CD4-positive, alpha-beta T cell (primary cell): ENCODE data around the gene PCSK4. TPM values are rescaled to one million over a fixed set of nuclear protein-coding genes. Genes with fewer than 3 reads are reported as not detected.

Experiments
- ATAC-seq: fragments of 200-7000 bp; cut with Tn5 transposase; one replicate; pipeline ENCODE4 v1.10.0; 2022; ENCODE audit warnings: mild to moderate bottlenecking; ENCODE audit not compliant: poor library complexity
- CTCF ChIA-PET: fragments of 350-600 bp; sonication (Branson Sonifier 250); formaldehyde crosslinking; loops from one replicate; lab custom pipeline; 2021; ENCODE audit warnings: antibody characterized with exemption, inconsistent platforms; lab: Charles Lee
- POLR2A ChIA-PET: fragments of 350-600 bp; sonication (Branson Sonifier 250); formaldehyde crosslinking; loops from one replicate; lab custom pipeline; 2021; ENCODE audit warnings: antibody characterized with exemption, inconsistent platforms; lab: Charles Lee
- DNase-seq, 14 experiments: peaks; one replicate each; pipeline ENCODE4 v3.0.0-alpha.2; 2013 to 2020; ENCODE audit warnings: mixed read lengths in 2 of 14
- H3K27ac ChIP-seq, 2 donors: one replicate each; pipeline versions ENCODE4 v1.5.1 to v1.7.0; 2013; ENCODE audit warnings: low read length in 2 of 2, low read depth in 1 of 2, mild to moderate bottlenecking in 1 of 2
- H3K27me3 ChIP-seq, 2 experiments: 1 replicate in 1 of 2; 2 replicates in 1 of 2; pipeline versions ENCODE4 v1.6.1 to v1.7.0; 2013; ENCODE audit warnings: low read length in 2 of 2, control low read depth in 1 of 2, mild to moderate bottlenecking in 1 of 2, moderate library complexity in 1 of 2; ENCODE audit not compliant: insufficient read depth in 2 of 2, control insufficient read depth in 1 of 2
- H3K36me3 ChIP-seq: one replicate; pipeline ENCODE4 v1.6.1; 2013; ENCODE audit warnings: low read length, control low read depth; ENCODE audit not compliant: insufficient read depth
- H3K4me1 ChIP-seq: one replicate; pipeline ENCODE4 v1.6.1; 2013; ENCODE audit warnings: low read length, control low read depth; ENCODE audit not compliant: insufficient read depth
- H3K4me3 ChIP-seq: one replicate; pipeline ENCODE4 v1.5.1; 2013; ENCODE audit warnings: mild to moderate bottlenecking, low read length, moderate library complexity
- H3K9me3 ChIP-seq, 2 experiments: 1 replicate in 1 of 2; 2 replicates in 1 of 2; pipeline versions ENCODE4 v1.6.1 to v1.7.0; 2013; ENCODE audit warnings: low read length in 2 of 2, mild to moderate bottlenecking in 2 of 2, control low read depth in 1 of 2, moderate library complexity in 1 of 2; ENCODE audit not compliant: control insufficient read depth in 1 of 2, insufficient read depth in 1 of 2
- H3K27ac Mint-ChIP-seq: one replicate; pipeline ENCODE4 v1.8.0; 2020; ENCODE audit warnings: mixed read lengths
- H3K27me3 Mint-ChIP-seq: one replicate; pipeline ENCODE4 v1.8.0; 2021; ENCODE audit warnings: mixed read lengths
- H3K36me3 Mint-ChIP-seq: one replicate; pipeline ENCODE4 v1.8.0; 2021; ENCODE audit warnings: low read depth, mixed read lengths
- H3K4me1 Mint-ChIP-seq: one replicate; pipeline ENCODE4 v1.8.0; 2021; ENCODE audit warnings: low read depth, mixed read lengths
- H3K4me3 Mint-ChIP-seq: one replicate; pipeline ENCODE4 v1.8.0; 2020; ENCODE audit warnings: mild to moderate bottlenecking, mixed read lengths
- H3K9me3 Mint-ChIP-seq: one replicate; pipeline ENCODE4 v1.8.0; 2020; ENCODE audit warnings: mixed read lengths
- CTCF ChIP-seq: fragments of 200-600 bp; IDR thresholded peaks from one replicate; pipeline ENCODE4 v1.8.0; 2022; ENCODE audit warnings: antibody characterized with exemption, mild to moderate bottlenecking
- intact Hi-C, 2 experiments: fragments of 100-400 bp; cut with DNase I in 1 of 2; cut with micrococcal nuclease in 1 of 2; formaldehyde crosslinking; loops; one replicate each; pipeline versions ENCODE4 v1.15.1 to v1.9.0; 2023 to 2025; cut with DNase I, micrococcal nuclease
- total RNA-seq, 174 experiments: library from RNA in 2 of 174; stranded (reverse) in 2 of 174; gene quantifications; one replicate each; pipeline ENCODE4 v1.2.3 and lab custom pipeline; 2021 to 2026

Gene PCSK4
- total RNA-seq, 2 experiments from 2014 or later, result 4.2 to 5.2 TPM

- Mint-ChIP-seq H3K27ac (peak overlapping the region; percentile 20), H3K36me3 (peaks cover 36% of the 10 kb centered on the region), H3K9me3 (no peaks in the 10 kb centered on the region), H3K4me1 (no peaks in the 10 kb centered on the region), H3K27me3 (no peaks in the 10 kb centered on the region), H3K4me3 (no peak overlapping the region)
- ChIA-PET POLR2A (no interaction called here), CTCF (no interaction called here)
- DNase-seq (no peak), ATAC-seq (no peak)
- Histone ChIP-seq H3K27ac (no peak overlapping the region), H3K4me3 (no peak overlapping the region), H3K27me3 (no peaks in the 10 kb centered on the region), H3K36me3 (peaks cover 63% of the 10 kb centered on the region), H3K4me1 (no peaks in the 10 kb centered on the region), H3K9me3 (no peaks in the 10 kb centered on the region)
- TF ChIP-seq CTCF, result no peak
- intact Hi-C loops, result no loop called here
These were observed 57.7 kb downstream of the PCSK4 start for GRCh38 chr19:1432507-1432887.

GRCh38 chr19:1431759-1432506 lies 58.2 kb downstream of the PCSK4 start:
- H3K27me3 Mint-ChIP-seq, result no peaks in the 10 kb centered on the region
- no peaks in the 10 kb centered on the region for H3K9me3 ChIP-seq
- intact Hi-C loops, result no loop called here
- TF ChIP-seq CTCF, result no peak
- no peak overlapping the region for H3K27ac Mint-ChIP-seq
- peaks cover 66% of the 10 kb centered on the region for H3K36me3 ChIP-seq
- no peaks in the 10 kb centered on the region for H3K4me1 ChIP-seq
- H3K9me3 Mint-ChIP-seq, result no peaks in the 10 kb centered on the region
- no peaks in the 10 kb centered on the region for H3K27me3 ChIP-seq
- H3K4me1 Mint-ChIP-seq, result no peaks in the 10 kb centered on the region
- no peak overlapping the region for H3K4me3 Mint-ChIP-seq
- ATAC-seq, result no peak
- no peak overlapping the region for H3K27ac ChIP-seq
- no peak overlapping the region for H3K4me3 ChIP-seq
- ChIA-PET CTCF (no interaction called here), POLR2A (no interaction called here)
- no peak for DNase-seq
- peaks cover 41% of the 10 kb centered on the region for H3K36me3 Mint-ChIP-seq

Other genes starting within 250 kb of the PCSK4 start
- 10 to 100 TPM; 77.6 to 92.6 TPM for gene ATP5F1D, start 248.6 kb downstream of the PCSK4 start, total RNA-seq
- gene MIDN, start 241.8 kb downstream of the PCSK4 start, total RNA-seq, result 100 to 1,000 TPM; 214 to 228 TPM
- 100 to 1,000 TPM; 614 to 628 TPM for gene CIRBP, start 221.0 kb downstream of the PCSK4 start, total RNA-seq
- 10 to 100 TPM; 32.0 to 38.3 TPM for gene FAM174C, start 214.8 kb downstream of the PCSK4 start, total RNA-seq
- not detected for gene EFNA2, start 204.5 kb downstream of the PCSK4 start, total RNA-seq
- 10 to 100 TPM; 40.0 to 42.6 TPM for gene NDUFS7, start 106.4 kb downstream of the PCSK4 start, total RNA-seq
- 10 to 100 TPM; 11.0 to 13.0 TPM for gene GAMT, start 88.8 kb downstream of the PCSK4 start, total RNA-seq
- 100 to 1,000 TPM; 128 to 133 TPM for gene DAZAP1, start 82.8 kb downstream of the PCSK4 start, total RNA-seq
- gene RPS15, start 52.0 kb downstream of the PCSK4 start, total RNA-seq, result 1,000 to 10,000 TPM; 2,193 to 2,200 TPM
- gene APC2, start 40.2 kb downstream of the PCSK4 start, total RNA-seq, result under 1 TPM; 0.20 to 0.30 TPM
- gene C19orf25, start 11.1 kb downstream of the PCSK4 start, total RNA-seq, result 10 to 100 TPM; 14.9 to 15.8 TPM
- gene REEP6, start 831 bp upstream of the PCSK4 start, total RNA-seq, result 1 to 10 TPM; 2.2 to 2.8 TPM
- gene ADAMTSL5, start 22.7 kb upstream of the PCSK4 start, total RNA-seq, result 1 to 10 TPM; 4.3 to 5.7 TPM
- gene PLK5, start 33.7 kb upstream of the PCSK4 start, total RNA-seq, result under 1 TPM in 1 of 2 experiments, not detected in 1; 0.14 TPM
- gene MEX3D, start 78.0 kb upstream of the PCSK4 start, total RNA-seq, result 1 to 10 TPM; 1.6 to 2.3 TPM
- 10 to 100 TPM; 34.3 to 35.2 TPM for gene MBD3, start 102.5 kb upstream of the PCSK4 start, total RNA-seq
- gene UQCR11, start 115.1 kb upstream of the PCSK4 start, total RNA-seq, result 10 to 100 TPM; 88.9 to 93.8 TPM
- 10 to 100 TPM; 51.2 to 52.2 TPM for gene TCF3, start 162.3 kb upstream of the PCSK4 start, total RNA-seq